Calu3 (cell line): ENCODE results near the gene RIC8B. TPM values are rescaled to one million over a fixed set of nuclear protein-coding genes. Genes with fewer than 3 reads are reported as not detected.

Source experiments
- BruUV-seq: library from RNA; stranded (reverse); fragments of 400-500 nt; replicated peaks from 2 replicates; lab custom pipeline; 2021; lab: Mats Ljungman, UMichigan
- CTCF ChIA-PET: fragments of 300-600 bp; sonication (Branson Sonifier 250); formaldehyde crosslinking; loops from one replicate; lab custom pipeline; 2022; ENCODE audit warnings: antibody characterized with exemption; lab: Charles Lee
- DNase-seq: peaks from one replicate; pipeline ENCODE4 v3.0.0; 2022
- H3K27ac Mint-ChIP-seq: one replicate; pipeline ENCODE4 v1.8.0; 2022; ENCODE audit warnings: mixed read lengths; ENCODE audit not compliant: unreplicated experiment
- H3K27me3 Mint-ChIP-seq: one replicate; pipeline ENCODE4 v1.8.0; 2022; ENCODE audit warnings: mixed read lengths; ENCODE audit not compliant: unreplicated experiment
- H3K36me3 Mint-ChIP-seq: one replicate; pipeline ENCODE4 v1.8.0; 2022; ENCODE audit warnings: mild to moderate bottlenecking, moderate library complexity, mixed read lengths; ENCODE audit not compliant: insufficient read depth, unreplicated experiment
- H3K4me1 Mint-ChIP-seq: one replicate; pipeline ENCODE4 v1.8.0; 2022; ENCODE audit warnings: mild to moderate bottlenecking, low read depth, mixed read lengths; ENCODE audit not compliant: unreplicated experiment
- H3K4me3 Mint-ChIP-seq: one replicate; pipeline ENCODE4 v1.8.0; 2022; ENCODE audit warnings: mild to moderate bottlenecking, low read depth, moderate library complexity, mixed read lengths; ENCODE audit not compliant: unreplicated experiment
- H3K9me3 Mint-ChIP-seq: one replicate; pipeline ENCODE4 v1.8.0; 2022; ENCODE audit warnings: low read depth, mixed read lengths; ENCODE audit not compliant: unreplicated experiment
- CTCF ChIP-seq: fragments of 200-600 bp; IDR thresholded peaks from one replicate; pipeline ENCODE4 v1.8.0; 2022; ENCODE audit warnings: antibody characterized with exemption; ENCODE audit not compliant: unreplicated experiment
- intact Hi-C: fragments of 100-400 bp; cut with micrococcal nuclease; formaldehyde crosslinking; loops from one replicate; pipeline ENCODE4 v1.10.0; 2022; ENCODE audit not compliant: unreplicated experiment
- total RNA-seq: library from RNA; stranded (reverse); gene quantifications from 2 replicates; pipeline ENCODE4 v1.2.3, GENCODE V29; 2022

The RIC8B gene
- total RNA-seq, 1 experiment from 2014 or later: 28.5 TPM

- Mint-ChIP-seq H3K4me3 (no peak overlapping the region), H3K27me3 (no peaks in the 10 kb centered on the region), H3K9me3 (no peaks in the 10 kb centered on the region), H3K27ac (no peak overlapping the region), H3K4me1 (peaks cover 16% of the 10 kb centered on the region), H3K36me3 (peaks cover 5% of the 10 kb centered on the region)
- no TSS peak for BruUV-seq
- CTCF ChIA-PET: interaction anchor here (0.6 kb wide), 1 partner anchor 457 kb away, joined by 5 read pairs; no protein-coding TSS in a partner anchor
- intact Hi-C loops: no loop called here
- DNase-seq: no peak
- no peak for TF ChIP-seq CTCF
Observed at GRCh38 chr12:106839333-106839732, 64.9 kb downstream of the RIC8B start.

GRCh38 chr12:106840243-106840642 lies 65.8 kb downstream of the RIC8B start:
- DNase-seq: peak; percentile 36
- Mint-ChIP-seq H3K27me3 (no peaks in the 10 kb centered on the region), H3K4me3 (peak overlapping the region; percentile 14), H3K9me3 (no peaks in the 10 kb centered on the region), H3K4me1 (peaks cover 16% of the 10 kb centered on the region), H3K36me3 (peaks cover 5% of the 10 kb centered on the region), H3K27ac (peak overlapping the region; percentile 78)
- intact Hi-C loops: loop anchor here (1.0 to 5.0 kb wide), 6 partner anchors 66 to 258 kb away; partner anchors contain the start of genes RFX4 and RIC8B
- BruUV-seq: no TSS peak
- TF ChIP-seq CTCF: no peak
- CTCF ChIA-PET: interaction anchor here (0.5 to 2.4 kb wide), 9 partner anchors 14 to 616 kb away, joined by 3 to 15 read pairs (median 5); partner anchors contain the start of gene POLR3B

DNA sequence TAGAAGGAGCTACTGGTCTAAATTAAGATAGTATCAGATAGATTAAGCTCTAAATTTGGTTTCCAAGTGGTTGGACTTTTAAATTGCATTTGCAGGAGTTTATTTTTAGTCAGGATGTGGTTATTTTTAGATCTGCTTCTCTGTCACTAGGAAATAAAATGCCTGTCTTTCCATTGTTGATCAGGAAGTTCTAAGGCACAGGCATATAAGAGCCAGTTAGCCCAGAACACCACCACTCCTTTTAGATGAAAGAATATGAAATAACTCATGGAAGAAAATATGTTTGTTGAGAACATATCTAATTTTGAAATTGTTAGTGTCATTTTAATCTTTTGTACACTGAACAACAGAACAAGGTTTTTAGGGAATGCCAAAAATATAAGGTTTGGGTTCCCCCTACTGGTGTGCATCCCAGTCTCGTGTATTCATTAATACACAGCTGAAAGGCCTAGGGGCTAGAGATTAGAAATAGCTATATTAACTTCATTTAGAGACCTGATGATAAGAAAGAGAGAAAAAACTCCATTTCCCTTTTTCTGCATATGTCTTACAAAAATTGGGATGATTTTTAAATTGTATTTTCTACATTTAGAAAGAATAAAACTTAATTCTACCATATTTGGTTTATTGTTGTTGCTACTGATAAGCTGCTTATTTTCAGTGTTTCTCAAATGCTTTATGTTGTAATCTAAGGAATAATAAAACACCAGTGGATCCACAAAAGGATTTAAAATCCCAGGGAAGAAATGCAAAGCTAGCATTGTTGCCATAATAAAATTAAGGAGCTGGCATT lies 67.2 kb downstream of the RIC8B start:
- no peak overlapping the region for H3K27ac Mint-ChIP-seq
- peak; percentile 52 for TF ChIP-seq CTCF
- no TSS peak for BruUV-seq
- H3K9me3 Mint-ChIP-seq: no peaks in the 10 kb centered on the region
- no peak overlapping the region for H3K4me3 Mint-ChIP-seq
- peaks cover 5% of the 10 kb centered on the region for H3K36me3 Mint-ChIP-seq
- H3K27me3 Mint-ChIP-seq: no peaks in the 10 kb centered on the region
- peaks cover 16% of the 10 kb centered on the region for H3K4me1 Mint-ChIP-seq
- CTCF ChIA-PET: interaction anchor here (0.5 to 2.4 kb wide), 11 partner anchors 11 to 484 kb away, joined by 3 to 15 read pairs (median 3); partner anchors contain the start of gene POLR3B
- peak; percentile 60 for DNase-seq
- intact Hi-C loops: loop anchor here (1.0 to 5.0 kb wide), 6 partner anchors 76 to 455 kb away; partner anchors contain the start of gene RFX4

- Mint-ChIP-seq H3K27me3 (no peaks in the 10 kb centered on the region), H3K4me3 (no peak overlapping the region), H3K9me3 (no peaks in the 10 kb centered on the region), H3K27ac (no peak overlapping the region), H3K36me3 (peaks cover 5% of the 10 kb centered on the region), H3K4me1 (no peaks in the 10 kb centered on the region)
- TF ChIP-seq CTCF: no peak
- intact Hi-C loops: no loop called here
- BruUV-seq: TSS peak; percentile 43
- DNase-seq: no peak
- CTCF ChIA-PET: no interaction called here
Observed at GRCh38 chr12:106845902-106846301, 71.4 kb downstream of the RIC8B start.
